CD4-positive, alpha-beta T cell (primary cell): ENCODE results near the gene BACE2. TPM values are rescaled to one million over a fixed set of nuclear protein-coding genes. Genes with fewer than 3 reads are reported as not detected.

Source experiments
- ATAC-seq: fragments of 200-7000 bp; cut with Tn5 transposase; one replicate; pipeline ENCODE4 v1.10.0; 2022; ENCODE audit warnings: mild to moderate bottlenecking; ENCODE audit not compliant: poor library complexity
- CTCF ChIA-PET: fragments of 350-600 bp; sonication (Branson Sonifier 250); formaldehyde crosslinking; loops from one replicate; lab custom pipeline; 2021; ENCODE audit warnings: antibody characterized with exemption, inconsistent platforms; lab: Charles Lee
- POLR2A ChIA-PET: fragments of 350-600 bp; sonication (Branson Sonifier 250); formaldehyde crosslinking; loops from one replicate; lab custom pipeline; 2021; ENCODE audit warnings: antibody characterized with exemption, inconsistent platforms; lab: Charles Lee
- DNase-seq, 14 experiments: peaks; one replicate each; pipeline ENCODE4 v3.0.0-alpha.2; 2013 to 2020; ENCODE audit warnings: mixed read lengths in 2 of 14
- H3K27ac ChIP-seq, 2 donors: one replicate each; pipeline versions ENCODE4 v1.5.1 to v1.7.0; 2013; ENCODE audit warnings: low read length in 2 of 2, low read depth in 1 of 2, mild to moderate bottlenecking in 1 of 2
- H3K27me3 ChIP-seq, 2 experiments: 1 replicate in 1 of 2; 2 replicates in 1 of 2; pipeline versions ENCODE4 v1.6.1 to v1.7.0; 2013; ENCODE audit warnings: low read length in 2 of 2, control low read depth in 1 of 2, mild to moderate bottlenecking in 1 of 2, moderate library complexity in 1 of 2; ENCODE audit not compliant: insufficient read depth in 2 of 2, control insufficient read depth in 1 of 2
- H3K36me3 ChIP-seq: one replicate; pipeline ENCODE4 v1.6.1; 2013; ENCODE audit warnings: low read length, control low read depth; ENCODE audit not compliant: insufficient read depth
- H3K4me1 ChIP-seq: one replicate; pipeline ENCODE4 v1.6.1; 2013; ENCODE audit warnings: low read length, control low read depth; ENCODE audit not compliant: insufficient read depth
- H3K4me3 ChIP-seq: one replicate; pipeline ENCODE4 v1.5.1; 2013; ENCODE audit warnings: mild to moderate bottlenecking, low read length, moderate library complexity
- H3K9me3 ChIP-seq, 2 experiments: 1 replicate in 1 of 2; 2 replicates in 1 of 2; pipeline versions ENCODE4 v1.6.1 to v1.7.0; 2013; ENCODE audit warnings: low read length in 2 of 2, mild to moderate bottlenecking in 2 of 2, control low read depth in 1 of 2, moderate library complexity in 1 of 2; ENCODE audit not compliant: control insufficient read depth in 1 of 2, insufficient read depth in 1 of 2
- H3K27ac Mint-ChIP-seq: one replicate; pipeline ENCODE4 v1.8.0; 2020; ENCODE audit warnings: mixed read lengths
- H3K27me3 Mint-ChIP-seq: one replicate; pipeline ENCODE4 v1.8.0; 2021; ENCODE audit warnings: mixed read lengths
- H3K36me3 Mint-ChIP-seq: one replicate; pipeline ENCODE4 v1.8.0; 2021; ENCODE audit warnings: low read depth, mixed read lengths
- H3K4me1 Mint-ChIP-seq: one replicate; pipeline ENCODE4 v1.8.0; 2021; ENCODE audit warnings: low read depth, mixed read lengths
- H3K4me3 Mint-ChIP-seq: one replicate; pipeline ENCODE4 v1.8.0; 2020; ENCODE audit warnings: mild to moderate bottlenecking, mixed read lengths
- H3K9me3 Mint-ChIP-seq: one replicate; pipeline ENCODE4 v1.8.0; 2020; ENCODE audit warnings: mixed read lengths
- intact Hi-C, 2 experiments: fragments of 100-400 bp; cut with DNase I in 1 of 2; cut with micrococcal nuclease in 1 of 2; formaldehyde crosslinking; loops; one replicate each; pipeline versions ENCODE4 v1.15.1 to v1.9.0; 2023 to 2025; cut with DNase I, micrococcal nuclease
- total RNA-seq, 174 experiments: library from RNA in 2 of 174; stranded (reverse) in 2 of 174; gene quantifications; one replicate each; pipeline ENCODE4 v1.2.3 and lab custom pipeline; 2021 to 2026
- TF ChIP-seq, protein P1 (sequence below): fragments of 200-600 bp; IDR thresholded peaks from one replicate; pipeline ENCODE4 v1.8.0; 2022; ENCODE audit warnings: antibody characterized with exemption, mild to moderate bottlenecking

BACE2 gene
- total RNA-seq, 2 experiments from 2014 or later, result 0.16 TPM; not detected in 1

DNA sequence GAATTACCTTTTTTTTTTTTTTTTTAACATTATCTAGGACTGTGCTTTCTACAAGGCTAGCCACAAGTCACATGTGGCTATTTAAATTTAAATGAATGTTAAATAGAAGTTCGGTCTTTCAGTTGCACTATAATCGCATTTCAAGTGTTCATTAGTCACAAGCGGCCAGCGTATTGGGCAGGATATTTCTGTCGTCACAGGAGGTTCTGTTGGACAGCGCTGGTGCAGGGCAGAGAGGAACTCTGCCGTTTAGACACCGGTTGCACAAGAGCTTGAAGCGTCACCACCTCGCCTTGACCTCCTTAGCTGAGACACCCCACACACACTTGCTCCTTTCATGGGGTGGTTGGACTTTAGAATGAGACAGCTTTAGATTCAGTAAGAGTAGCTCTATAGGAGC is 64.1 kb downstream of the BACE2 start:
- peaks cover 0 to 8% of the 10 kb centered on the region in 2 experiments for H3K27me3 ChIP-seq
- H3K36me3 Mint-ChIP-seq, result no peaks in the 10 kb centered on the region
- no peak overlapping the region for H3K4me3 Mint-ChIP-seq
- H3K27me3 Mint-ChIP-seq, result peaks cover 19% of the 10 kb centered on the region
- intact Hi-C loops, result no loop called here
- H3K4me3 ChIP-seq, result no peak overlapping the region
- H3K36me3 ChIP-seq, result no peaks in the 10 kb centered on the region
- no peaks in the 10 kb centered on the region for H3K4me1 Mint-ChIP-seq
- H3K9me3 Mint-ChIP-seq, result no peaks in the 10 kb centered on the region
- no peak overlapping the region for H3K27ac ChIP-seq
- POLR2A ChIA-PET, result no interaction called here
- DNase-seq, result no peak
- H3K9me3 ChIP-seq, result no peaks in the 10 kb centered on the region
- H3K27ac Mint-ChIP-seq, result no peak overlapping the region
- TF ChIP-seq, protein P1, sequence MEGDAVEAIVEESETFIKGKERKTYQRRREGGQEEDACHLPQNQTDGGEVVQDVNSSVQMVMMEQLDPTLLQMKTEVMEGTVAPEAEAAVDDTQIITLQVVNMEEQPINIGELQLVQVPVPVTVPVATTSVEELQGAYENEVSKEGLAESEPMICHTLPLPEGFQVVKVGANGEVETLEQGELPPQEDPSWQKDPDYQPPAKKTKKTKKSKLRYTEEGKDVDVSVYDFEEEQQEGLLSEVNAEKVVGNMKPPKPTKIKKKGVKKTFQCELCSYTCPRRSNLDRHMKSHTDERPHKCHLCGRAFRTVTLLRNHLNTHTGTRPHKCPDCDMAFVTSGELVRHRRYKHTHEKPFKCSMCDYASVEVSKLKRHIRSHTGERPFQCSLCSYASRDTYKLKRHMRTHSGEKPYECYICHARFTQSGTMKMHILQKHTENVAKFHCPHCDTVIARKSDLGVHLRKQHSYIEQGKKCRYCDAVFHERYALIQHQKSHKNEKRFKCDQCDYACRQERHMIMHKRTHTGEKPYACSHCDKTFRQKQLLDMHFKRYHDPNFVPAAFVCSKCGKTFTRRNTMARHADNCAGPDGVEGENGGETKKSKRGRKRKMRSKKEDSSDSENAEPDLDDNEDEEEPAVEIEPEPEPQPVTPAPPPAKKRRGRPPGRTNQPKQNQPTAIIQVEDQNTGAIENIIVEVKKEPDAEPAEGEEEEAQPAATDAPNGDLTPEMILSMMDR, result no peak
- CTCF ChIA-PET, result no interaction called here
- ATAC-seq, result no peak
- H3K4me1 ChIP-seq, result no peaks in the 10 kb centered on the region

DNA sequence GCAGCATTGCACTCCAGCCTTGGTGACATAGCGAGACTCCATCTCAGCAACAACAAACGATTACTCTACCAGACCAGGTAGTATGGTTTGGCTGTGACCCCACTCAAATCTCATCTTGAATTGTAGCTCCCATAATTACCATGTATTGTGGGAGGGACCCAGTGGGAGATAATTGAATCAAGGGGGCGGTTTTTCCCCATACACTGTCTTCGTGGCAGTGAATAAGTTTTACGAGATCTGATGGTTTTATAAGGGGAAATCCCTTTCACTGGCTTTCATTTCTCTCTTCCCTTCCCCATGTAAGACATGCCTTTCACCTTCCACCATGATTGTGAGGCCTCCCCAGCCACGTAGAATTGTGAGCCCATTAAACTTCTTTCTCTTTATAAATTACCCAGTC is 66.0 kb downstream of the BACE2 start:
- Histone ChIP-seq H3K9me3 (peaks cover 0 to 6% of the 10 kb centered on the region in 2 experiments), H3K36me3 (no peaks in the 10 kb centered on the region), H3K4me3 (no peak overlapping the region), H3K27ac (no peak overlapping the region), H3K27me3 (peaks cover 0 to 8% of the 10 kb centered on the region in 2 experiments), H3K4me1 (no peaks in the 10 kb centered on the region)
- ChIA-PET CTCF (no interaction called here), POLR2A (no interaction called here)
- TF ChIP-seq, protein P1, result no peak
- Mint-ChIP-seq H3K36me3 (no peaks in the 10 kb centered on the region), H3K27me3 (peaks cover 19% of the 10 kb centered on the region), H3K27ac (no peak overlapping the region), H3K4me3 (no peak overlapping the region), H3K9me3 (no peaks in the 10 kb centered on the region), H3K4me1 (no peaks in the 10 kb centered on the region)
- ATAC-seq (no peak), DNase-seq (no peak)
- intact Hi-C loops, result no loop called here

DNA sequence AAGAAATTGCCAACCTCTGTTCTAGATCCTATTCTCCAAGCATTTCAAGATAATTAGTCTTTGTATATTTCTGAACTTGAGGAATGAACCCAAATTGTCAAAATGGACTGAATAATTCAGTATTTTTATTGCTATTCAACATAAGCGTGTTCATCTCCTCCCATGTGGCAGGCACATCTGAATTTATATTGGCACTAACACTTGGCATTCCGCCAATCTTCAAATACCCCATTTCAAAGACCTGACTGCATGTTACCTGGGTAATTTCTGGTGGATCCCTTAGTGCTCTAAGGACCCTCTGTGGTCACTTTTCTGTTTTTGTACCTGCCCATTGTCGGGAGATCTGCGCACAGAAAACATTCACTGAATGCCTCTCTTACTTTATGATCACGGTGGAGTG is 66.6 kb downstream of the BACE2 start:
- H3K9me3 ChIP-seq, result peaks cover 0 to 6% of the 10 kb centered on the region in 2 experiments
- ChIA-PET CTCF (no interaction called here), POLR2A (no interaction called here)
- TF ChIP-seq, protein P1, result no peak
- H3K4me3 ChIP-seq, result no peak overlapping the region
- no peak for DNase-seq
- peaks cover 19% of the 10 kb centered on the region for H3K27me3 Mint-ChIP-seq
- H3K4me1 ChIP-seq, result no peaks in the 10 kb centered on the region
- H3K9me3 Mint-ChIP-seq, result no peaks in the 10 kb centered on the region
- no peak overlapping the region for H3K27ac ChIP-seq
- no peak overlapping the region for H3K27ac Mint-ChIP-seq
- no peaks in the 10 kb centered on the region for H3K4me1 Mint-ChIP-seq
- no peak for ATAC-seq
- intact Hi-C loops, result no loop called here
- no peaks in the 10 kb centered on the region for H3K36me3 ChIP-seq
- no peaks in the 10 kb centered on the region for H3K36me3 Mint-ChIP-seq
- peaks cover 0 to 8% of the 10 kb centered on the region in 2 experiments for H3K27me3 ChIP-seq
- no peak overlapping the region for H3K4me3 Mint-ChIP-seq
